Measurements from ENCODE around the gene PMM1. TPM values are rescaled to one million over a fixed set of nuclear protein-coding genes. Genes with fewer than 3 reads are reported as not detected.

PMM1 gene
- polyA plus RNA-seq, 1 donor (not counting 4 experiments of a cell fraction or from before 2014, with no cell fraction given): 39.6 TPM

- no peaks in the 10 kb centered on the region for H3K9me3 ChIP-seq (ENCODE audit: control insufficient read depth, low read depth, low read length)
- peaks cover 48 to 50% of the 10 kb centered on the region in 2 experiments for H3K36me3 ChIP-seq (ENCODE audit: control insufficient read depth in 2 of 2, extremely low read depth in 1 of 2, insufficient read depth in 2 of 2, low read length in 2 of 2)
- TF ChIP-seq CTCF (optimal IDR thresholded peaks at IDR 0.05 in 1 of 3, IDR thresholded peaks at IDR 0.05 in 1 of 3, conservative IDR thresholded peaks at IDR 0.05 in 1 of 3; ENCODE audit: extremely low read depth in 1 of 3, insufficient read depth in 2 of 3, low read length in 3 of 3): no peak
- TF ChIP-seq EZH2 (IDR thresholded peaks at IDR 0.05; ENCODE audit: low read length): no peak
- H2AFZ ChIP-seq (ENCODE audit: control insufficient read depth, low read length): no peak overlapping the region
- peaks cover 25% of the 10 kb centered on the region for H3K79me2 ChIP-seq (ENCODE audit: control insufficient read depth, insufficient read depth, low read length)
- no peak overlapping the region for H3K27ac ChIP-seq (ENCODE audit: control insufficient read depth, insufficient read depth, low read length)
- no peaks in the 10 kb centered on the region for H3K27me3 ChIP-seq (ENCODE audit: control insufficient read depth, extremely low read depth, insufficient read depth, low read length)
- no peak for DNase-seq (ENCODE audit: low read depth, low spot score)
- FAIRE-seq: no peak
- no peak overlapping the region for H3K9ac ChIP-seq (ENCODE audit: control insufficient read depth, extremely low read depth, insufficient read depth, low read length)
- no peaks in the 10 kb centered on the region for H3K4me1 ChIP-seq (ENCODE audit: control insufficient read depth, extremely low read depth, insufficient read depth, low read length)
- peaks cover 3% of the 10 kb centered on the region for H3K9me1 ChIP-seq (ENCODE audit: control insufficient read depth, extremely low read depth, insufficient read depth, low read length)
- no peak overlapping the region for H3K4me2 ChIP-seq (ENCODE audit: control insufficient read depth, extremely low read depth, insufficient read depth, low read depth, low read length)
- peaks cover 2% of the 10 kb centered on the region for H4K20me1 ChIP-seq (ENCODE audit: control insufficient read depth, extremely low read depth, insufficient read depth, low read length)
- H3K4me3 ChIP-seq (ENCODE audit: control insufficient read depth in 2 of 3, extremely low read depth in 1 of 3, insufficient read depth in 2 of 3, low read depth in 1 of 3, low read length in 3 of 3): no peak overlapping the region
- dilution Hi-C loops (cut with MboI; ENCODE audit: extremely low pct_ligation_motif_present, low sequenced_read_pairs): no loop called here
Observed at GRCh38 chr22:41531715-41532477, 57.7 kb downstream of the PMM1 start.

- no peak overlapping the region for H3K27ac ChIP-seq (ENCODE audit: control insufficient read depth, insufficient read depth, low read length)
- no peak for TF ChIP-seq EZH2 (IDR thresholded peaks at IDR 0.05; ENCODE audit: low read length)
- H3K4me2 ChIP-seq (ENCODE audit: control insufficient read depth, extremely low read depth, insufficient read depth, low read depth, low read length): no peak overlapping the region
- peaks cover 2% of the 10 kb centered on the region for H4K20me1 ChIP-seq (ENCODE audit: control insufficient read depth, extremely low read depth, insufficient read depth, low read length)
- H3K9me3 ChIP-seq (ENCODE audit: control insufficient read depth, low read depth, low read length): no peaks in the 10 kb centered on the region
- FAIRE-seq (no peak), DNase-seq (ENCODE audit: low read depth, low spot score) (no peak)
- H3K27me3 ChIP-seq (ENCODE audit: control insufficient read depth, extremely low read depth, insufficient read depth, low read length): no peaks in the 10 kb centered on the region
- peaks cover 24% of the 10 kb centered on the region for H3K79me2 ChIP-seq (ENCODE audit: control insufficient read depth, insufficient read depth, low read length)
- dilution Hi-C loops (cut with MboI; ENCODE audit: extremely low pct_ligation_motif_present, low sequenced_read_pairs): no loop called here
- H3K4me3 ChIP-seq (ENCODE audit: control insufficient read depth in 2 of 3, extremely low read depth in 1 of 3, insufficient read depth in 2 of 3, low read depth in 1 of 3, low read length in 3 of 3): no peak overlapping the region
- peaks cover 54 to 57% of the 10 kb centered on the region in 2 experiments for H3K36me3 ChIP-seq (ENCODE audit: control insufficient read depth in 2 of 2, extremely low read depth in 1 of 2, insufficient read depth in 2 of 2, low read length in 2 of 2)
- H2AFZ ChIP-seq (ENCODE audit: control insufficient read depth, low read length): no peak overlapping the region
- peaks cover 3% of the 10 kb centered on the region for H3K9me1 ChIP-seq (ENCODE audit: control insufficient read depth, extremely low read depth, insufficient read depth, low read length)
- H3K4me1 ChIP-seq (ENCODE audit: control insufficient read depth, extremely low read depth, insufficient read depth, low read length): no peaks in the 10 kb centered on the region
- no peak overlapping the region for H3K9ac ChIP-seq (ENCODE audit: control insufficient read depth, extremely low read depth, insufficient read depth, low read length)
Observed at GRCh38 chr22:41530890-41531714, 58.5 kb downstream of the PMM1 start.
